GM23338 (cell line): ENCODE data around the gene NIT2. TPM values are rescaled to one million over a fixed set of nuclear protein-coding genes. Genes with fewer than 3 reads are reported as not detected.

Experiments used
- ATAC-seq: fragments of 200-7000 bp; cut with Tn5 transposase; 3 replicates; pipeline ENCODE4 v1.9.1; 2020
- DNase-seq: peaks from one replicate; pipeline ENCODE4 v3.0.0-alpha.2; 2015; ENCODE audit warnings: low spot score
- H2AFZ ChIP-seq: fragments of 200-600 bp; sonication (generic); 2 replicates; pipeline ENCODE4 v1.8.0; 2016; ENCODE audit warnings: antibody characterized with exemption, mild to moderate bottlenecking, moderate library complexity
- H3F3A ChIP-seq: fragments of 200-600 bp; sonication (generic); replicated peaks from 2 replicates; pipeline ENCODE4 v1.8.0; 2017; ENCODE audit warnings: antibody characterized with exemption, mixed run types, low read depth
- H3K27ac ChIP-seq: fragments of 200-600 bp; sonication (generic); 2 replicates; pipeline ENCODE4 v1.6.1; 2016; ENCODE audit warnings: low read depth
- H3K27me3 ChIP-seq: fragments of 200-600 bp; sonication (generic); 2 replicates; pipeline ENCODE4 v1.8.0; 2016; ENCODE audit warnings: mild to moderate bottlenecking, mixed run types, moderate library complexity; ENCODE audit not compliant: insufficient read depth
- H3K36me3 ChIP-seq: fragments of 200-600 bp; sonication (generic); 2 replicates; pipeline ENCODE4 v1.8.0; 2016; ENCODE audit warnings: mild to moderate bottlenecking; ENCODE audit not compliant: insufficient read depth
- H3K4me1 ChIP-seq: fragments of 200-600 bp; sonication (generic); 2 replicates; pipeline ENCODE4 v1.8.0; 2016; ENCODE audit warnings: mild to moderate bottlenecking, moderate library complexity; ENCODE audit not compliant: insufficient read depth
- H3K4me2 ChIP-seq: fragments of 200-600 bp; sonication (generic); 2 replicates; pipeline ENCODE4 v1.7.1; 2017; ENCODE audit warnings: mixed run types
- H3K4me3 ChIP-seq: fragments of 200-600 bp; sonication (generic); 2 replicates; pipeline ENCODE4 v1.6.1; 2016; ENCODE audit warnings: mixed run types
- H3K79me2 ChIP-seq: fragments of 200-600 bp; sonication (generic); replicated peaks from 2 replicates; pipeline ENCODE4 v1.8.0; 2017; ENCODE audit warnings: mild to moderate bottlenecking; ENCODE audit not compliant: insufficient read depth
- H3K9me2 ChIP-seq: fragments of 200-600 bp; sonication (generic); 2 replicates; pipeline ENCODE4 v1.8.0; 2017; ENCODE audit not compliant: insufficient read depth
- H4K20me1 ChIP-seq: fragments of 200-600 bp; sonication (generic); replicated peaks from 2 replicates; pipeline ENCODE4 v1.8.0; 2017; ENCODE audit warnings: mild to moderate bottlenecking; ENCODE audit not compliant: insufficient read depth
- H3K27ac Mint-ChIP-seq: 2 replicates; pipeline ENCODE4 v1.8.0; 2020; ENCODE audit warnings: inconsistent platforms, mild to moderate bottlenecking, moderate library complexity, mixed read lengths
- H3K27me3 Mint-ChIP-seq: 3 replicates; pipeline ENCODE4 v1.8.0; 2022; ENCODE audit warnings: low read depth, mild to moderate bottlenecking, moderate library complexity, mixed read lengths, inconsistent platforms; ENCODE audit not compliant: insufficient read depth, poor library complexity
- H3K36me3 Mint-ChIP-seq: 3 replicates; pipeline ENCODE4 v1.8.0; 2021; ENCODE audit warnings: low read depth, mild to moderate bottlenecking, inconsistent platforms, moderate library complexity, mixed read lengths
- H3K4me1 Mint-ChIP-seq: 3 replicates; pipeline ENCODE4 v1.8.0; 2020; ENCODE audit warnings: mild to moderate bottlenecking, inconsistent platforms, mixed read lengths
- H3K4me3 Mint-ChIP-seq: 3 replicates; pipeline ENCODE4 v1.8.0; 2021; ENCODE audit warnings: moderate library complexity, mild to moderate bottlenecking, inconsistent platforms, mixed read lengths
- H3K9me3 Mint-ChIP-seq: 3 replicates; pipeline ENCODE4 v1.8.0; 2020; ENCODE audit warnings: moderate library complexity, mild to moderate bottlenecking, inconsistent platforms, mixed read lengths
- ETS1 ChIP-seq: IDR thresholded peaks from 2 replicates; pipeline ENCODE4 v1.6.1; 2016; ENCODE audit warnings: antibody characterized with exemption
- EZH2 ChIP-seq: fragments of 200-600 bp; sonication (generic); IDR thresholded peaks from one replicate; pipeline ENCODE4 v1.8.0; 2017; ENCODE audit warnings: antibody characterized with exemption, mild to moderate bottlenecking, low read depth; ENCODE audit not compliant: unreplicated experiment
- EZH2phosphoT487 ChIP-seq: fragments of 200-600 bp; sonication (generic); IDR thresholded peaks from one replicate; pipeline ENCODE4 v1.8.1; 2018; ENCODE audit warnings: antibody characterized with exemption; ENCODE audit not compliant: unreplicated experiment
- POLR2AphosphoS5 ChIP-seq: IDR thresholded peaks from 2 replicates; pipeline ENCODE4 v1.6.1; 2016; ENCODE audit warnings: antibody characterized with exemption, low read depth
- REST ChIP-seq: IDR thresholded peaks from one replicate; pipeline ENCODE4 v1.6.1; 2018; ENCODE audit warnings: antibody characterized with exemption; ENCODE audit not compliant: unreplicated experiment
- STAT1 ChIP-seq: IDR thresholded peaks from one replicate; pipeline ENCODE4 v1.6.1; 2016; ENCODE audit warnings: antibody characterized with exemption; ENCODE audit not compliant: unreplicated experiment
- ZNF462 ChIP-seq: fragments of 250-450 bp; sonication (Bioruptor Pico); IDR thresholded peaks from 2 replicates; pipeline ENCODE4 v1.5.0; 2020; ENCODE audit warnings: mild to moderate bottlenecking, moderate library complexity
- polyA plus RNA-seq: library from polyadenylated mRNA; unstranded; fragments of >200 nt; fragmentation: Nextera tagmentation; extraction: Ambion mirVana; gene quantifications from 2 replicates; pipeline ENCODE4 v1.2.1, GENCODE V29; 2016
- total RNA-seq: library from RNA; depleted of rRNA; stranded (reverse); fragments of >200 nt; shearing (Covaris generic); gene quantifications from 2 replicates; pipeline ENCODE4 v1.2.3, GENCODE V29; 2014

Gene NIT2
- total and polyA plus RNA-seq, 2 experiments from 2014 or later: 19.2 to 53.7 TPM

- Histone ChIP-seq H3K4me2 (no peak overlapping the region), H3K4me1 (peaks cover 7% of the 10 kb centered on the region), H3K36me3 (peaks cover 18% of the 10 kb centered on the region; the same call in 1 of the 2 replicates), H3K4me3 (no peak overlapping the region), H3K27ac (no peak overlapping the region), H2AFZ (no peak overlapping the region), H3F3A (no peaks in the 10 kb centered on the region), H3K79me2 (no peaks in the 10 kb centered on the region), H3K27me3 (no peaks in the 10 kb centered on the region), H4K20me1 (no peaks in the 10 kb centered on the region; the same call in 1 of the 2 replicates), H3K9me2 (no peaks in the 10 kb centered on the region)
- TF ChIP-seq ZNF462 (CRISPR knock-in tag): no peak
- no peak for TF ChIP-seq EZH2
- no peak for TF ChIP-seq ETS1
- no peak for TF ChIP-seq POLR2AphosphoS5
- no peak for TF ChIP-seq REST
- TF ChIP-seq STAT1: no peak
- no peak for TF ChIP-seq EZH2phosphoT487
- no peaks in the 10 kb centered on the region for H3K9me3 Mint-ChIP-seq
- peaks cover 52% of the 10 kb centered on the region; the same call in 2 of the 3 replicates for H3K36me3 Mint-ChIP-seq
- ATAC-seq (no peak), DNase-seq (no peak)
- no peak overlapping the region for H3K27ac Mint-ChIP-seq
- H3K4me1 Mint-ChIP-seq: no peaks in the 10 kb centered on the region; the same call in 2 of the 3 replicates
- no peak overlapping the region for H3K4me3 Mint-ChIP-seq
- H3K27me3 Mint-ChIP-seq: peaks cover 2% of the 10 kb centered on the region
Observed at GRCh38 chr3:100376301-100376700, 41.7 kb downstream of the NIT2 start.
